GM23248 (cell line): ENCODE measurements around the gene FBLN5.

ENCODE experiments used
- EZH2 ChIP-seq: fragments of 200-600 bp; sonication (generic); IDR thresholded peaks from 2 replicates; pipeline ENCODE4 v1.6.1; 2018; ENCODE audit warnings: antibody characterized with exemption, mild to moderate bottlenecking; ENCODE audit not compliant: insufficient read depth, poor library complexity, severe bottlenecking
- EZH2phosphoT487 ChIP-seq: fragments of 200-600 bp; sonication (generic); IDR thresholded peaks from 2 replicates; pipeline ENCODE4 v1.6.1; 2018; ENCODE audit warnings: antibody characterized with exemption, moderate library complexity, mild to moderate bottlenecking, low read depth; ENCODE audit not compliant: insufficient read depth

DNA sequence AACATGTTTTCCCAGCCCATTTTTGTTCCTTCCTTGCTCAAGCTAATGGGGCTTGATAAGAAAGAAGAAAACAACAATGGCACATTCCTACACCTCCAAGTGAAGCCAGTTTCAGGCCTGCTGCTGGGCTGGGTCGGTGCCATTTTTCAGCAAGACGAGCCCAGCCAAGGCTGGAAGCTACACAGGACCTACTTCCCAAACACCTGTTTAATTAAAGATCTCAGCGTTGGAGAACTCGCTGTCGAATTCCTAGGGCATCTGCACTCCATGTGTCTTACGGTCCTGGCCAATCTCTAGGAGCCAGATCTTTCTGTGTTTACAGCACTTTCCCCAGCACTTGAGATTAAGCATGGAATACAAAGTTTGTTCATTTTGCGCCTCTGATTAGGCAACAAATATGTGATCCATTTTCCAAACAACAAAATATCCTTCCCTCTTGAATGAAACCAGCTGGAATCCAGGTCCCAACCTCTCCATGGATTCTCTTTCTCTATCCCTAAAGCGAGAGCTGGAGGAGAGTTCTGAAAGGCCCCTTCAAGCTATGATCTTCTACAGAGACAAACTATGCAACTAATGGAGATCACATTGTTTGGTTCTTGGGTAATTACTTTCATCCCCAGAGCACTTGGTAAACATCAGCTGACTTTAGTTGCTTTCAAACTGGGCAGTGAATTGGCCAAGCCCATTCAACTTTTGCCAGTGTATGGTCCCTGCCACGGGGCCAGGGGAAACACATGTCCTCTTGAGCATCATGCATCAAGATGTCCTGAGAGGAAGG, 45.9 kb downstream of the FBLN5 start:
- TF ChIP-seq EZH2 (no peak), EZH2phosphoT487 (no peak)
